Fibroblast of mammary gland (primary cell): ENCODE measurements around the gene CRYBA2.
A peak's percentile ranks its signal among the peaks of the same experiment; 100 is the strongest.

Experiments
- DNase-seq: peaks from one replicate; pipeline ENCODE4 v3.0.0-alpha.2; 2010; ENCODE audit warnings: low read depth
- H3K4me3 ChIP-seq: 2 replicates; pipeline ENCODE4 v1.5.1; 2011; ENCODE audit warnings: low read depth, mild to moderate bottlenecking, low read length, moderate library complexity; ENCODE audit not compliant: control insufficient read depth
- CTCF ChIP-seq: conservative IDR thresholded peaks from 2 replicates; pipeline ENCODE4 v1.5.1; 2011; ENCODE audit warnings: low read depth, low read length, inconsistent platforms; ENCODE audit not compliant: control insufficient read depth, insufficient read depth

CRYBA2 gene

GRCh38 chr2:218993345-218994315 is at the start of gene CRYBA2:
TSS of gene CRYBA2 (minus strand) at chr2:218993422. CDS start at chr2:218993176, 246 bp downstream.
- no peak for DNase-seq
- no peak within 1 kb of the TSS for H3K4me3 ChIP-seq
- TF ChIP-seq CTCF = no peak

- no peak for DNase-seq
- no peak overlapping the region for H3K4me3 ChIP-seq
- no peak for TF ChIP-seq CTCF
Observed at GRCh38 chr2:219042750-219043149, 49.5 kb upstream of the CRYBA2 start.

GRCh38 chr2:219042157-219042556 is 48.9 kb upstream of the CRYBA2 start:
- no peak overlapping the region for H3K4me3 ChIP-seq
- no peak for DNase-seq
- TF ChIP-seq CTCF = no peak

GRCh38 chr2:219041252-219041651 is 48.0 kb upstream of the CRYBA2 start, which contains the start of gene CFAP65:
TSS of gene CFAP65 (minus strand) at chr2:219041516. CDS start at chr2:219039048, 2,468 bp downstream.
- peak; percentile 56 for DNase-seq
- TF ChIP-seq CTCF = no peak
- peak within 1 kb of the TSS; percentile 44 for H3K4me3 ChIP-seq

GRCh38 chr2:219038600-219038999 is 45.4 kb upstream of the CRYBA2 start:
- no peak overlapping the region for H3K4me3 ChIP-seq
- no peak for TF ChIP-seq CTCF
- DNase-seq = no peak

- H3K4me3 ChIP-seq = no peak overlapping the region
- no peak for TF ChIP-seq CTCF
- DNase-seq = no peak
Observed at GRCh38 chr2:219037783-219038499, 44.7 kb upstream of the CRYBA2 start.
